Dedifferentiated amniotic fluid mesenchymal stem cell (primary cell): ENCODE measurements around the gene NPS.

Source experiments
- DNase-seq: peaks from one replicate; pipeline ENCODE4 v3.0.0-alpha.2; 2016; ENCODE audit errors: extremely low spot score

The NPS gene

DNA sequence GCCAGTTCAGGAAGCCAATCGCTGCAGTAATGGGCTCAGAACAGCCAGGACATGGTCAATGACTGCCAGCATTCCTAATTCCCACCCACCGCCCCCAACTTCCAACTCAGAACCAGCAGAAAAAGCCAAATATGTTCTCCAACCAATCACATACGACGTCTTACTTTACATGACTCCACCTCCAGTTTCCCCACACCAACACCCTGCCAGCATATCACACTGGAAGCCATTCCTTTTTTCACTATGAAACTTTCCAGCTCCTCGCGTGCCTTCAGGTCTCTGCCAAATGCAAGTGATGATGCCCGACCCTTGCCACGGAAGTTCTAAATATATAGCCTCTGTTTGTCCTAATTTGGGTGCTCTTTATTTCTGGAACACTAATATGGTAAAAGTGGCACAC lies 12.5 kb downstream of the NPS start:
- DNase-seq = no peak

DNA sequence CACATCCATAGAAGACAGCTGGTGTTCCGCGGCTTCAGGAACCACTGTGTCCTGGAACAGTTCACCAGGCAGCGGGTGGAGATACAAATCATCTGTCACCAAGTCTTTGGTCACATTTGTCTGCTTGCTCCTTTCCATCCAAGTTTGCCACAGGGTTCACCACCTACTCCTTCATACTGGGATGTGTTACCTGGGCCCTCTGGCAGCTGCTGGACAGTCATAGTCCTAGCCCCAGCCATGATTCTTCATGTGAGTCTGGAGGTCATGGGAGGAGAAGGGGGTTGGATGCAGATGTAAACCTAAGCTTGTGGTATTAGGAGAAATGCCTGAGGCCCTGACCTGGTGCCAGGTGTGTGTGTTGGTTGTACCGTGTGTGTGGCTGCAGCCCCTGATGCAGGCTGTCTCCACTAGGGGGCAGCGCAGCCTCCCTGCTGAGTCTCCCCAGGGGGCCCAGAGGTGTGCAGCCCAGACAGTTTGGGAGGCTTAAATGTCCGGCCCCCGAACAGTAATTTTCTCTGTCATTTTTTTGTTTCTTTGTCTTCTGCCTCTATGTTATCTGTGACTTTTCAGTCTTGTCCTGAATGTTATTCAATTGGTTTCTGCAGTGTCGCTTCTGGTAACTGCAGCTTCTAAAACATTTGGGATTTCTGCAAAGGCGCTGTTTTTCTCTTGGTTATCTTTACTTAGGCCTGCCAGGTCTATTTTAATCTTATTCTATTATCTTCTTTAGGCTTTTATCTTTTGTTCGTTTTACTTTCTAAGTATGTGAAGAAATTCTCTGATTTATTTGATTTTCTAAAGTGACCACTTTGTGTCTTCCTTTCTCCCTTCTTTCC lies 14.8 kb downstream of the NPS start:
- no peak for DNase-seq

DNA sequence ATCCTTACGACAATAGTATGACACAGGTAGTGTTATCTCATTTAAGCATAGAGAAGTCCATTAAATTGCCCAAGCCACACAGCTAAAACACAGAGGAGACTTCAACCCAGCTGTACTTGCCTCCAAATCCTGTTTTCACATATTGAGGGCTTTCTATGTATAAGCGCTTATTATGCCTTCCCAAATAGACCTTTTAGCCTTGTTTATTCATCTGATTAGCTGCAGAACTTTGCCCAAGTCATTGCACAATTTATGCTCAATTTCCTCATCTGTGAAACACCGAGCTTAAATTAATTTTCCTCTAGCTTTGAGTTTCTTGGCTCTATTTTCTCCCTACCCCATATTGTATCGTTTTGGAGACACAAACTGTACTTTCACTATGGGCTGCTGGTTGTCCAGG lies 15.5 kb downstream of the NPS start:
- no peak for DNase-seq

DNA sequence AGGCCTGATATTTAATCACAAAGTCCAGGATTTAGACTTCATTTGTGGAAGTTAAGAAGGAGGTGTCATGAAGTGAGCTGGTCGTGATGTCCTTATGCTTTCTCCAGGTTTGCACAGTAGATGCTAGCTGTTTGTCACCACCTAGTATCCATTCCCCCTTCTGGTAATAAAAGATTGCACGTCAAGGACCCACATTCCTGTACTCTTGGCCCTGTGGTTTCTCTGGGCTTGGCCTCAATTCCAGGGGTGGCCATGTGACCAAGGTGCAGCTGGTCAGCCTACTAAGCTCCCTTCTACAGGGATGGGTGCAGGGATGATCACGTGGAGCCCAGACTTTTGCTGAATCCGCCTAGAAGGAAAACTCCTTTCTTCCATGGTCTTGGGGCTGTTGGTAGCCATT lies 16.5 kb downstream of the NPS start:
- no peak for DNase-seq

DNA sequence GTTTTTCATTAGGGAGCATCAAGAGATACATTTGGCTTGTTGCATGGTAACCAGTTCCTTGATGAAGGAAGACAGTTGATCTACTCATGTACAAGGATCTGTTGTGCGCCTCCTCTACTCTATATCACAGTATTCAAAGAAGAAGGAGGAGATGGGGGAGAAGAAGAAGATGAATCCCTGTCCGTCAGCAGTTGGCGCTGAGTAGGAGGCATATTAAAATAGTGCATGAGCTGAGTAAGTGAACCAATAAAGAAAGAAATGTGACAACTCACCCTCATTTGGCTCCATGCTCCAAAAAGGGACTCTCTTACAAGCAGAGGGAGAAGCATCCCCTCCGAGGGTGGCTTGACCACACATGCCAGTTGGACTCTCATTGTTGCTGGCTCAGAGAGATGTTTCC lies 20.1 kb downstream of the NPS start:
- no peak for DNase-seq

DNA sequence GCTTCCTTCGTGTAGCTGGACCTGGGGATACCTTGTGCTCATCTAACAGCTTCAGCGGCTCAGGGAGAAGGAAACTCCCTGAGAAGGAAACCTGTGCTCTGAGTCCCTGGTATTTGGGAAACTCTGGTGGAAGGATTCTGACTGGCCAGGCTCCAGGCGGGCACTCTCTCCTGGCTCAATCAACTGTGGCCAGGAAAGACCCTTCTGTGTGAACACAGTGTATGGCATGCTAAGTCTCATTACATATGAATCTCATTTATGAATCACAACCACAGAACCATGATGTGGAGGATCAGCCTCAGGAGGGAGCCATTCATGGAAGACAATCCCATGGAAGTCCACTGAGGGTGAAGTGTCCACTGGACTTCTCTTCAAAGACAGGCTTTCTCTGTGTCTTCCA lies 20.9 kb downstream of the NPS start:
- DNase-seq = no peak

DNA sequence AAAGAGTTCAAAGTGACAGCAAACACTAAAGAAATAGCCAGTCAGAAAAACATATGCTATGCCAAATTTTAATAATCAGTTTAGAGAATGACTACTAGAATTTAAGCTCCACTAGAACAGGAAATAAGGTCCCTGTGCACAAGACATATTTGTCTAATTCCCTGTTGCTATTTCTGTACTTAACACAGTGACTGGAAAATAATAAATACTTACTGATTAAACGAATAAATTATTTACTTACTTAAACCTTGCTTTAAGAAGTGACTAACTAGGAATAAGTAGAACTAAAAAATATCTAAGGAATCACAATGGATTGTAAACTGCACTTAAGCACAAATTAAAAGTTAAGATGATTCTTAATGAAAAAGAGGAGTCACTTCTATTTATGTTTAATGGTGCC lies 22.3 kb downstream of the NPS start:
- no peak for DNase-seq

DNA sequence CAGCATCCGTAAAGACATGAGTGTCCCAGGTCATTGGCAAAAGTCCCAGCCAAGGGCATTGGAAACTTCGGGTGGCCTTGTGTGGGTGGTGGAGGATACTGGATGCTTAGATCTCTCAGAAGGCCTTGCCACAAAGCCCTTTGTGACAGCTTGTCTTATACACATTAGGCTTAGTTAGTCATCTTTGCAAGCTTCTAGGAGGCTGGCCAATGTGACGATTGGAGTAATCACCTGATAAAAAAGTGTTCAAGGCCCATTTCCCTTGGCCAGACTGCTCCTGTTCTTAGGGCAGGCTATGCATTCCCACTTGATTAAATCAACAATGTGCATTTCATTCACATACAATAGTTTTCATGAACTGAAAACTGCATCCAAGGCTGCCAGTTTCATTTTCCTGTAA lies 26.9 kb downstream of the NPS start:
- no peak for DNase-seq

DNA sequence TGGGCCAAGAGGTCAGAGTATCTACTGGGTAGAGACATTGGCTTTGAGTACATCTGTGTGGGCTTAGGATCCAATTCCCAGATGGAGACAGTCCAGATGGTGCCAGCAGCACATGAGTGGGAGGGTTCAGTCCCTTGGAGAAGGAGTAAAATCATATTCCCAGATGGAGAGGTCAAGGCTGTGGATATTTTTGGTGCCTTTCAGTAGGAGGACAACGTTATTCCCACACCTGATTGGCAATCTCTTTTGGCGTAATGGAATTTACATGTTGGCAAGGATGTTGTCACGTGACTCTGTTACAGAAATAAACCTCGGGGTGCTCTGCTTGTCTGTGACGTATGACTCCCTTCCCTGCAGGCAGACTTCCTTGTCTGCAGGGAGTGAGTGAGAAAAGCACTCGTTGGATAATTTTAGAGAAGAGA lies 27.6 kb downstream of the NPS start:
- no peak for DNase-seq

DNA sequence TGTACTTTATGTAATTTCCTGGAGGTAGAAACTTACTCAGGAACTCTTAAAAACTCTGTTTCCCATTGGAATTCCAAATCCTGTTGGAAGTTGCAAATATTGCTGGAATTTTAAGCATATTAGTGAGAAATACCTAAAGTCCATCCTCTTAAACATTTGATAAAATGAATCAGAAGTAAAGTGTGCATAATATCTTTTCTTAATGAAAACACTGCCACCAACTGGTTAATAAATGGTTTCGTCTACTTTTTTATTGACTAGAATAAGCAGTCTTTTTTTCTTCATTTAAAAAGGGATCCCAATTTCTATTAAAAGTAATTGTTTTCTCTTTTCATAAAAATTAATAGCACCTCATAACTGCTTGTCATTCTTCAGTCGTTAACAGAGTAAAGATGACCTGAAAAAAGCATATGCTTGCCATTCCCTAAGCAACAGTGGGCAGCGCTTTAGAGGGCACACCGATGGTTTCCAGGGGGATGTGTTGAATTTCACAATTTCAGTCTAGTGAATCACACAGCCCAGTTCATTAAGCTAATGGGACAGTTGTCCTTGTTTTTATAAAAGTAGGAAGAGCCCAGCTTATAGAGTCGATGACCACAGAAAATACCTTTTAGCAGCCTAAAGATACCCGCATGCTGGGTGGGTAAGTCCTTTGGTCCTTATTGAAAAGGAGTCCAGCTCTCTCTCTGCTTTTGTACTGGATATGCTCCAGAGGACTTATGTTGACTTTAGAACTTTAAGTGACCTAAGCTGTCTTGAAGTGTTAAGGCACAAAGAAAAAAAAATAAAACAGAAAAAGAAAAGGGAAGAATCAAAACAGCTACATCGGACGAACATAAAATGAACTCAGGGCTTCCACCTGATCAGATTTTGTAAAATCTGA lies 28.5 kb downstream of the NPS start:
- DNase-seq = no peak

DNA sequence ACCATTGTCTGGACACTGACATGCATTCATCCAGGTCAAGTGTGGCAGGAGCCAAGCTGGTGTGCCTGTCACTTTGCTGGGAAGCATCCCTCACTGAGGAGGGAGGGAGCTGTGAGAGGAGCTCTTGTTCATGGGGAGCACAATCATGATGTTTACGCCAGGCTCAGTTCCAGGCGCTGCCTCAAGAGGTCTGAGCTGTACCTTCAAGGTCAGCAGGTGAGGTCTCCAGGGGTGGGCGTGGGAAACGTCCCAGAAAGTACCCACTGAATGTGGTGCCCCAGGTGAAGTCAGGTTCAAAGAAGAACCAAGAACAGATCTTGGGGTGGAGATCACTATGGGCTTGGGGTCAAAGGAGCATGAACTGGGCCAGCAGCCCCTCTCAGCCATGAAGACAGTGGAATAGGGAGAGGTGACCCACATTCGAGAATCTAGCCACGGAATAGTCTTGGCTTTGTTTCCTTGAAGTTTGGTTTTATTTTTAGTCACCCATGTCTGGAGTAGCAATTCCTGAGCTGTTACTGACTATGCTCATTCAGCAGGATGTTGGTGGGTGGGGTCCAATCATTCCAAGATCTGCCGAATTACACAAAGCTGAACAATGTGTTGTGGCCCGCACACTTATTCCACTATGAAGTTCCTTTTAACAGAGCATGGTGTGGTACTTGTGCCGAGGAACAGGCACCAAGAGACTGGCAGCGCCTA lies 29.3 kb downstream of the NPS start:
- no peak for DNase-seq

DNA sequence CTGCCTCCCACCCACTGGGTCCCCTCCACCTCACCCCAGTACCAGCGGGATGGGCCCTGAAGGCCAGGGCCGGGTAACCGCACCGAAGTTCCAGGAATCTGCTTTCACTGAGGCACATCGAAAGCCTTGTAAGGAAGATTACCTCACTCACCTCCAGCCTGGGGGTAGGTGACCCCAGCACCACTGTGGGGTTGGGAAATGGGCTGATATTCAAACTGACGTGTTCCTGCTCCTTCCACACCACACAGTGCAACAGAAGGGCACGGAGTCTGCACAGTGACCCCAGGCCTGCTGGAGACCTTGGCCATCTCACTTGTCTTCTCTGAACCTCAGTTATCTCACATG lies 29.8 kb downstream of the NPS start:
- no peak for DNase-seq

DNA sequence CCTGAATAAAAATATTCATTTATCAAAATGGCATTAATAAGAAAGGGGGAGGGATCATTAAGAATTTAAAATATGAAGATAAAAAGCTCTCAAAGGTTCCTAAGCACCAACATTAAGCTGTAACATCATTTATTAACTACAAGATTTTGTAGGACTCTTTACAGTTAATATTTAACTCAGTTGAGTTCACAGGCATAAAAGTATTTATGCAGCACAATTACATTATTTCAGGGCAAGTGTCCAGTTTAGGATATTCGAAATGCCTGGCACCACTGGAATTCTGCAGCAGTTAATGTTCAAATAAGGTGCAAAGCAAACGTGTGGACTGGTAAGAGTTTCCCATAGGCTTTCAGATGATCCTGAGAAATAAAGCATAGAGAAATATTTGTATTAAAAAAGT lies 30.5 kb downstream of the NPS start:
- no peak for DNase-seq

DNA sequence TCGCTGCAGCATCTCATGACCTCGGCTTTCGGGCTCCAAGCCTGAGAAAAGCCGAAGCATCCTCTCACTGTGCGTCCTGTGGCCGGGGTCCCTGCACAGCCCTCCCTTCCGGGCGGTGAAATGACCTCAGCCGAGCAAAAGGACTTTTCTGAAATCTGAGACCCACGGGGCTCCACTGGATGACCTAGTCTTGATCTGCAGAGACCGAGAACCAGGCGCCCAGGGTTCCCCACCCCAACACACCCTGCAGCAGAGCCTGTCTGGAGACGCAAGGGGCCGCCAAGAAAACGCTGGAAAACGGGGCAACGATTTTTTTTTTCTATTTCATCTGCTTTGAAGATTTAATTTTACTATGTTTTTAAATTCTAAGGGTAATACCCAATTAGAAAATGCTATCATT lies 31.7 kb downstream of the NPS start:
- no peak for DNase-seq

DNA sequence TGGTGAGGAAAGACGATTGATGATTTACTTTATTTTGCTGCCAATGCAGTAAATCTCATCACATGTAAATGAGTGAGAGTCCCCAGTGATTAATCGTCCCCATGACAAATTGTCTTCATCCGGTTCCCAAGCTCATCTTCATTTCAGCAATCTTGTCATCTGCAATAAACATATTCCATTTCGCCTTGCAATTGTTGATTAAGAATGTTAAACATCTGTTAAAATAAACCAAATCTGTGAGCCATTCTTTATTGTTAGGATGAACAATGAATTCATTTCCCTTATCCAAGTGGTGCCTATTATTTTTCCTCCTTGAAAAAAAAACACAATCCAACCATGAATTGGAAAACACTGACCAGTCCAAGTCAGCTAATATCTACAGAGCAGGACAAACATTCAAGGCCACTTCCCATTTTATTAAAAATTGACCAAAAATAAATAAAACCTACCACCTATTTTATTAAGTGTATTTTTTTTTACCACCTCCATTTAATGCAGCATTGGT lies 36.5 kb downstream of the NPS start:
- no peak for DNase-seq

DNA sequence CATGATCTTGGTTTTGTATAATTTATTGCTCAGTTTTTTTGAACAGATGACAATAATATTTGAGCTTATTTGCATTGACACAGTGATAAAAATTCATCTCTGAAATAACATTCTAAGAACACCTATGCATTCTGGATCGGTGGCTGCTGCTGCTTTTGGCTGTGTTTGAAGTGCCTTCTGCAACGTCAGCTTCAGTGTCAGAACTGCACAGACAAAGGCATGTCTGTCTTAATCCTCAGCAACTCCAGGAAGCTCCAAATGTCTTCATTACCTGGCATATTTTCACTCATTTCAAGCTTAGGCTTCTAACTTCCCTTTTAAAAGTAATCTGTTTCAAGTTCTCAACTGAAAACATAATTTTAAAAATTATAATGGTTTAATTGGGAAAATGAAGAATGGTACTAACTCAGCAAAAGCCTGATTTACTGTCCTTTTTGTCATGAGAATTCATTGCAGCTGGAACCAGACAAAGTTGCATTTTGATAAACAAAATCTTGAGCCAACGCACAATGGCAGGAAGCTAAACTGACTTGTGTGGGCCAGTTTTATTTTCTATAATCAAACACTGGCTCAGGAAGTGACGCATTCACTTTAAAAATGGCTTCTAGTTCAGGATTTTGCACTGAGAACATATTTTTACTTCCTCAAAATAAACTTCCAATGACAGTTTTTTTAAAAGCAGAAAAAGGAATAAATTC lies 38.7 kb downstream of the NPS start:
- no peak for DNase-seq

DNA sequence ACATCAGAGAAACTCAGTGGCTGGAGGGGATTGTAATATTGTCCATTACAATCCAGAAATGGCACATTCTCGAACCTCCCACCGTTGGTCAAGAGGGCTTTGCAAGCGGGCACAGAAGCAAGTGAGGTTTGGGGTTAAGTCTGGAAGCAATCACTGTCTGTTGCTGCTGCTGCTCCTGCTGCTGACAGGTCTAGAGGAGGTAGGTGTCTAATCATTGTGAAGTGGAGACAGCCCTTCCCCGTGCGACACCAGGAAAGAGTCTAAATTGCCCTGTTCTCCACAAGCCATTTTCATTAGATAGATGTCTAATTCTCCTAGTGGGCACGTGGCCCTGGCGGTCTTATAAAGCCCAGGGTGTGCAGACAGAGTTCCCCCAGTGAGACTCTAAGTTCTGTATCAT lies 43.5 kb downstream of the NPS start:
- no peak for DNase-seq

DNA sequence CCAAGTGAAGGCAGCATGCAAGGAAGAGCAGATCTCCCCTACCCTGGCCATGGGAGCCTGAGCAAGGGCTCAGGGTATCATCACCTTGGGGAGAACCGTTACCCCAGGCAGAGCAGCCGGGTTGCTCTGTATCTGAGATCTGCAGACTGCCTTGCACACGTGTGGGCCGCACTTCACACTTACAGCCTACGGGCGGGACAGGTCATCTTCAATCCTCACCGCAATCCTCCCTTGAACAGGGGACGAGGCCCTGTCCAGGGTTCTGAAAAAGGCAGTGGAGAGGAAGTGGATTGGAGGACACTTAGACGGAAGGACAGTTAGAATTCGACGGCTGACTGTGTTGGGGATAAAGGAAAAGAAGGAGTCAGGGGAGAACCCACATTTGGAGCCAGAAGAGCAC lies 51.4 kb downstream of the NPS start:
- no peak for DNase-seq
